C1 segment of cervical spinal cord (tissue), 14 donors: Measurements from ENCODE around the gene PPP2R3B.
"Not testable (repeated sequence)": the region's sequence is repeated elsewhere in the genome, so short reads cannot be mapped to it uniquely, and the experiment has no call there.

Source experiments
- DNase-seq, 14 donors: peaks; one replicate each; lab custom pipeline; 2025; lab: John Stamatoyannopoulos, UW

Gene PPP2R3B

DNA sequence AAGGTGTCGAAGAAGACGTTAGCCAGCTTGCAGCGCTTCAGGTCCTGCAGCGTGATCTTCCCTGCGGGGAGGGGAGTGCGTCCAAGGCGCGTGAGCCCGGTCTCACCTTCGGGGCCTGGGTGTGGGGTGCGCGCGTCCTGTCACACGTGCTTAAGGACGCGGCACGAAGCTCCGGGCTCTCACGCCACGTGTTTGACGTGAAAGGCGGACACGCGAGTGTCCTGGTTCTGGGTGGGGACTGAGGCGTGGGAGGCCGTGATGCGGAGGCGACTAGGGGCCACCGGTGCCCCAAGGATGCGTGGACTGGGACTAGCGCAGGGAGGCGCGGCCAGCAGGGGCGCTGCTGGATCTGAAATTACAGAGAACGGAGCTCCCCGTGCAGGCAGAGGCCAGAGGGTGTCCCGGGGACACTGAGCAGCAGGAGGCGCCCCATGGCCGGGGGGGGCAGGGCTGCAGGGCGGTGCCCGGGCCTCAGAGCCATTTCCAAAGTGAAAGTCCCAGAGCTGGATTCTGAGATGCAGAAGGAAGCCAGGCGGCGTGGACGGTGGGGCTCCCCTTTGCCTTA is 47.8 kb downstream of the PPP2R3B start:
- DNase-seq, result no peak

DNA sequence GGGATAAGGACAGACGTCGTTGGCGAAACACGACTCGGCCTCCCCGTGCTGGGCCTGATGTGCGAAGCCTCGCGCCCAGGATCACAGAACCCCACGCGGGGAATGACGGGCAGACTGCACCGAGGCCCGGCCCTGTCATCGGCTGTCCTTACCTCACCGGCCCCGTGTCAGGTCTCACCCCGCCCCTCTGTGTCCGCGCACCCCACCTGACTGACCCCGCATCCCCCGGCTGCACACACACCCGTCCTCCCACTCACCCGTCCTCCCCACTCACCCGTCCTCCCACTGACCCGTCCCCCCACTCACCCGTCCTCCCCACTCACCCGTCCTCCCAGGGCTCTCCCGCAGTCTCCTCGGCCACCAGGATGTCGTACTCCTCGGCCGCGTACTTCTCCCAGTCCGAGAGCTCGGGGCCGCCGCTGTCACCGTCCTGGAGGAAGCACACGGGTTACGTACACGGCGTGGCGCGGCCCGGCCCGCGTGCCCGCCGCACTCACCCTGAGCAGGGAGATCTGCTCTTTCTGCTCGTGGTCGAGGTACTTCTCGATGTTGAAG is 48.3 kb downstream of the PPP2R3B start:
- no peak for DNase-seq

DNA sequence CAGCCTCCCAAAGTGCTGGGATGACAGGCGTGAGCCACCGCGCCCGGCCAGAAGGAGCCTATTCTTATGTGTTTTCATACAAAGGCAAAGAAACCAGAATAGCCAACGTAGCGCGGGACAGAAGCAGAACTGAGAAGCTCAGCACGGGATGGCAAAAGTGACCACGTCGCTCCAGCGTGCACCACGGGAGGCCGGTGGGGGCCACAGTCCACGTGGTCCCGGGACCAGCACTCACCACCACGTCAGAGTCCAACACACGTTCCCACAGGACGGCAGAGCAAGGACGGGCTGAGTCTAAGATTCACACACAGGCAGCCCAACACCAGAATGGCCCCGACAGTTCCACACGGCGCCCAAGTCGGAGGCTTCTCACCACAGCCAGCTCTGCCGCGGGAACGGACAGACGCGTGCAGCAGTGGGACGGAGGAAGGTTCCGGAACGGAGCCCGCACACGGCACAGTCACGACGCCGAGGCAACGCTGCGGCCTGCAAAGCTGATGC is 49.3 kb downstream of the PPP2R3B start:
- no peak for DNase-seq

DNA sequence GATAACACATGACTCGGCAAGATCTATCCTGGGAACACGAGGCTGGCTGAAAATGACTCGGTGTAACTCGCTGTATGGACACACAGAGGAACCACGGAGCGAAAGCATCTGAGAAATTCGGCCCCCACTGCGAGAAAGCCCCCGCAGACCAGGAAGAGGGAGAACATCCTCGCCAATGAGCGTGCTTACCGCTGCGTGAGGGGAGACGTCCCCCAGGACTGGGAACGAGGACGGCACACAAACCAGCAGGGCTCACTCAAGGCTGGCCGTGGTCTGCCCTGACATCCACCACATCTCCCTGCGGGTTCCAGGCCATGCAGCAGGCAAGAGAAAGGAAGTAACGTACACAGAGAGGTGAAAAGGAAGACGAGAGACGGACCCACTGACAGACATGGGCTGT is 50.5 kb downstream of the PPP2R3B start:
- DNase-seq, result no peak

DNA sequence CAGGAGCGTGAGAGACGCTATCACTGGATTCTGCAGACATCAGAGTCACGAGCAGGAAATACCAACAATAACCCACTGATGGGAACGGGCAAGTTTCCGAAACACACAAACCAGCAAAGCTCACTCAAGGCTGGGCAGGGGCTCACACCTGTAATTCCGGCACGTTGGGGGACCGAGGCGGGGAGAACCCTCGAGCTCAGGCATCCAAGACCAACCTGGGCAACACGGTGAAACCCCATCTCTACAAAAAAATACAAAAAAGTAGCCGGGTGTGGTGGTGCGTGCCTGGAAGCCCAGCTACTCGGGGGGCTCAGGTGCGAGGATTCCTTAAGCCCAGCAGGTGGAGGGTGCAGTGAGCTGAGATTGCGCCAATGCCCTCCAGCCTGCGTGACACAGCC is 51.0 kb downstream of the PPP2R3B start:
- DNase-seq, result no peak

DNA sequence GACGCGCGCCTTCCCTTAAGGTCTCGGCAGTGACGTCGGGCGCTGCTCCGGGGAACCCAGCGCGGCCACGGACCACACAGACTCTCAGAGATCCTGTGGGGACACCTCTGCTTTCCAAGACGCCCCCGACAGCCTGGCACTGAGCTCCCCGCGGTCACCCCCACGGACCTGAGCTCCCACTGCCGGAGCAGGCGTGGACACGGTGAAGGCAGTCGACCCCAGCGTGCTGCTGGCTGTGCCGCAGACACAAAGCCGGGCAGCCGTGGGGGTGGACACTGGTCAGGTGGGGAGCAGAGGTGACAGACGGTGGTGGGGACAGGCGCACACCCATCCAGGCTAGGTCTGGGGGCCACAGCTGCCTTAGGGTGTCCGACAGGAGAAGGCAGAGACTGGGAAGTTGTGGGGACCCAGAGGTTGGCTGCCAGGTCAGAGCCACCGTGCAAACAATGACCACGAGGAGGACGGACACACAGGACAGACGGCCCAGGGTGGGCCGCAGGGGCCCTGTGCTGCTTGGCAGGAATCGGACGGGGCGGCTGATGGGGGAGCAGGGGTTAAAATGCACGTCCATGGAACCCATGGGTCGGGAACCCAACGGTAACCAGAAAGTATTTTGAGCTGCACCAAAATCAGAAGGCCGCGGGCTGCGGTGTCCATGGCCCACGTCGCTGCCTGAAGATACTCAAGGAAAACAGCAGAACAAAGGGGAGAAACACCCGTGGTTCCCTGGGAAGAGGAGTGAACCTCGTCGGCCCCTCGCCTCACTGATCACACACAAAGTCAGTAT is 51.5 kb downstream of the PPP2R3B start:
- no peak for DNase-seq

DNA sequence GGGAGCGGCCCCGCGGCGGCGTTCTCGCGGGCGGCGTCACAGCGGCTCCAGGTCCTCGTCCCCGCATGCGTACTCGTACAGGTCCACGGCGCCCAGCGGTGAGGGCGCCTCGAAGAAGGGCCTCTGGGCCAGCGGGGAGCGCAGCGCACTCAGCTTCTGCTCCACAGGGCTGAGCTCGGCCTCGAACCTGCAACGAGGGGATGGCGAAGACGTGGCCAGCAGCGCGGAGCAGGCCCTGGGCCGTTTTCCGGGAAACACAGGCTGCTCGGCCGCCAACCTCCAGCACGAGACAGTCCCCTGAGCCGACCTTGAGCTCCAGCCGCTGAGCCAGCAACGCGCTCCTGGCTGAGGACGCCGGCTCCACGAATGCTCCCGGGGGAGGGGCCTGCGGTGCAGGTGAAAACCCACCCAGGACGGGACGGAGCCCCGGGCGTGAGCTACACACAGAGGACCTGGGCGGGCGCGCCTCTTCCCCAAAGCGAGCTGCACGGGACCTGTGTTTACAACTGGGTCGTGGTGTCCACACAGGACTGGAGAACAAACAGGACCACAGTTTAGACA is 52.3 kb downstream of the PPP2R3B start:
- DNase-seq, result no peak

DNA sequence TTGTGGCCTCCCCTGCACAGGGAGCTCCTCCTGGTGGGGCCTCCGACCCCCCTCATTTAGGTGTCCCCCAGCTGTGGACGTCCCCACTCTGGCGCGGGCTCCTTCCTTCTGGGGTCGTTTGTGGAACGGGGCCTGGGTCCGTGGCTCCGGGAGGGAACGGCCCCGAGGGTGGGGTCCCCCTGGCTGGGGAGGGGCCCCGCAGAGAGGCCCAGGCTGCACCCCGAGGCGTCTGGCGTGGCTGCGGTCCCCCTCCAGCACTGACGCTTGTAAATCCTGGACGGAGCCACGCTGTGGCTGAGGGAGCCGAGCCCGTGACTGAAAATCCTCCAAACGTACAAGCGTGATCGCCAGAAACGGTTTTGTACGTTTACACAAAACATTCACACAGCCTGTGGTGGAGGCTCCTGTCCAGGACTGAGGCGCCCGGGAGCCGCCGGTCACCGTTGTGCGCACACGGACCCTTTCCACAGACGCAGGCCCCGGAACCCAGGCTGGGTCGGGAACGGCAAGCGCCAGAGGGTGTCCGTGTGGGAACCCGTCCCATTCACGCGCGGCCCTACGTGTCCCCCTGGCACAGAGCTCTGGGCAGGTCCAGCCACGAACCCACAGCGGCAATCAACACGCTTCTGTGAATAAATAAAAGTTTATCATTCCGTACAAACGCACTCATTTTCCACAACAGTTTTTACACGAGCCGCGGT is 52.9 kb downstream of the PPP2R3B start:
- no peak for DNase-seq

DNA sequence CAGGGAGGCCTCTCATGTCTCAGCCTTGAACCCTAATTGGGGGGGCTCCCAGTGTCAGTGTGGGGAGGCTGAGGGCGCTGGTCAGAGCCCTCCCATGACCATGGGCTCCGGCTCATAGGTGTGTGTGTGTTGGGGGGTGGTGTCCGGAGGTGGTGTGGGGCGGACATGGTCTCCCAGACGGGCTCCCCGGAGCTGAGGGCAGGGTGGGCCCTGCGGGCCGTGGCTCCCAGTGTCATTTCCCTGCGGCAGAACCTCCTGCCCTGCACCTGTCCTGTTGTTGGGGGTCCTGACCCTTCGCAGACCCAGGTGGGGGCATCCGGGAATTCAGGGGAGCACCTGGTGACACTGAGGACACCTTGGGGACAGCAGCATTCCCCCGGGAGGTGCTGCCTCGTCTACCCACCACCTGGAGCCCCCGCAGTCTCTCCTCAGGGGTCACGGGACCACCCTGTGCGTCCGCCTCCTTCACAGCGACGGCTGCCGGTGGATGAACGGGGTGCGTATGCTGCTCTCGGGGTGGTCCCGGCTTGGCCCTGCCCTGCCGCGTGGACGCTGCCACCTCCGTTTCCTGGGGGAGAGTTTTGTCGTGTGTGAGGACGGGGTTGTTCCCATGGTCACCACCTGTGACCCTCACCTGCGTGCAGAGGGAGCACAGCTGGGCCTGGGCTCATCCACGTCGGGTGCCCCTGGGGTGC is 53.6 kb downstream of the PPP2R3B start:
- DNase-seq, result no peak

DNA sequence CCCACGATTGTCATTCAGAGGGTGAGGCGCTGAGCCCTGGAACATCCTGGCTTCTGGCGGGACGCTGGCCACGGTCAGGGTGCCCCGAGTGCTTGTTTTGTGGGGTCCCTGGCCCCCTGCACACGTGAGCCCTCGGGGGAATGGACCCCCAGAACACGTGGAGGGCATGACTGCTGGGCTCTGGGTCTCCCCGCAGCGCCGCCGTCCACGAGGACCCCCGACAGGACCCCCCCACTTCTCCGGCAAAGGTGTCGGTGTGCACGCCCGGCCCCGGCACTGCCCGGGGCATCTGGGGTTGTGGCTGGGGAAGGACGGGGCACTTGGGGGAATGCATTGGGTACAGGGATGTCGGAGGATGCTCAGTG is 54.2 kb downstream of the PPP2R3B start:
- no peak for DNase-seq

DNA sequence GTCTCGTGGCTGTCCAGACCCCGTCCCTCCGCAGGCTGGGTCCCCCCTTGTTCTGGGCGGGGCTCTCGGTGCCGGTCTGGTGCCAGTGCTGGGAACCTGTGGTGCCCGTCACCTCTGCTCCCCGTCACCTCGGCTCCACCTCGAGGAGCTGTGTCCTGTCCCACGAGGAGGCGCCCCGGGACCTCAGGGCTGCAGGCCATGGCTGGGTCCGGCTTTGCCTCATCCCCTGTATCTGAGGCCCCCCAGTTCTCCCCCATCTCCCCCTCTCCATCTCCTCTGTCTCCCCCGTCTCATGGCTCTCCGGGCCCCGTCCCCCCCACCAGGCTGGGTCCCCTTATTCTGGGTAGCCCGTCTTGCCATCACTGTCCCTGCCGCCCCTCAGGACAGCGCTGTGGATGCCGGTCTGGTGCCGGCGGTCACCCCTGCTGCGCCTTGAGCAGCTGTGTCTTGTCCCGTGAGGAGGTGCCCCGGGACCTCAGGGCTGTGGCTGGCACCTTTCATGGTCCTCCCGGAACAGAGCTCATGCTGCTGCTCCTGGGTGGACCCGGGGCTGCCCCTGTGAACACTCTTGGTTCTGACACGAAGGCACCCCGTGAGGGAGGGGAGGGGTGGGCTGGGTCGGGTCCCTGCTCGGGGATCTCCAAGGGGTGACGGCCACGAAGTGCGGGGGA is 54.7 kb downstream of the PPP2R3B start:
- no peak for DNase-seq

DNA sequence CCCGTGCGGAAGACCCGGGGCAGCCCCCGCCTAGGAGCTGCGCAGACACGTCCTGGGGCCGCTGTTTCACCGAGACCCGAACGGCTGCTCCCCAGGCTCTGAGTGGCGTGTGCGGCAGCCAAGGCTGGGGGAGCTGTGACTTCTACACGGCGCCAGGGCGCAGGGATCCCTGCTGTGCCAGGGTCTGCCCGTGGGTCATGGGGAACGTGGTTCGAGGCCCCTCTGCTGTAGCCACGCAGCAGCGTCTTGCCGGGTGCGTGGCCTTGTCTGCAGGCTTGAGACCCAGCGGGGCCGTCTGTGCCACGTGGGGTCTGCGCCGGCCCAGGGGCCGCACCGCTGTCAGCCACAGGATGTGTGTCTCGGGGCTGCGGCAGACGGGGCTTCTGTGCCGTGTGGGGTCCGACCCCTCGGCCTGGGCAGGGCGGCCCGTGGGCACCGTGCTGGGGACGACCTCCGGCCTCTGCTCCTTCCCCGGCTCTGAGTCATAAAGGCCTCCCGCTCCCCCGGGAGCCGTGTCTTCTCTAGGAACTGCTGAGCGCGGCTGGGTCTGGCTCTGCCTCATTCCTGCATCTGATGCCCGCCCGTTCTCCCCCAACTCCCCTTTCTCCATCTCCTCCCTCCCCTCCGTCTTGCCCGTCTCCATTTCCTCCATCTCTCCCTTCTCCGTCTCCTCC is 55.4 kb downstream of the PPP2R3B start:
- DNase-seq, result peak in 1 of 14 donors; percentile 6

DNA sequence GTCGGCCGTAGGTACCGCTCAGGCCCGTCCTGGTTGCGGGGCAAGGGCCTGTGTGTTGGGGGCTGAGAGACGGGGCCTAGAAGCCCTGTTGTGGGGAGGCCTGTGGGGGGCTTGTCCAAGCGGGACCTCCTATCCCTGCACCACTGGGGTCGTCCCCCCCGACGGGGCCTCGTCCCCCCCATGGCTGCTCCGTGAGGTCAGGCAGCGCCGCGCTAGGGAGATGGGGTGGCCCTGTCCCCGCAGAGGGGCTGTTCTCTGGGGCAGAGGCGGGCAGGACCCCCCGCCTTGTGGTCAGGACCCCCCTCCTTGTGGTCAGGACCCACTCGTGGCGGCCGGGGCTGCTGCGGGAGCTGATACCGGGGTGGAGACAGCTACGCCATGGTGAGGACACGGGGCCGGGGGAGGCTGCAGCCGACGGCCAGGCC is 56.0 kb downstream of the PPP2R3B start:
- DNase-seq, result no peak

DNA sequence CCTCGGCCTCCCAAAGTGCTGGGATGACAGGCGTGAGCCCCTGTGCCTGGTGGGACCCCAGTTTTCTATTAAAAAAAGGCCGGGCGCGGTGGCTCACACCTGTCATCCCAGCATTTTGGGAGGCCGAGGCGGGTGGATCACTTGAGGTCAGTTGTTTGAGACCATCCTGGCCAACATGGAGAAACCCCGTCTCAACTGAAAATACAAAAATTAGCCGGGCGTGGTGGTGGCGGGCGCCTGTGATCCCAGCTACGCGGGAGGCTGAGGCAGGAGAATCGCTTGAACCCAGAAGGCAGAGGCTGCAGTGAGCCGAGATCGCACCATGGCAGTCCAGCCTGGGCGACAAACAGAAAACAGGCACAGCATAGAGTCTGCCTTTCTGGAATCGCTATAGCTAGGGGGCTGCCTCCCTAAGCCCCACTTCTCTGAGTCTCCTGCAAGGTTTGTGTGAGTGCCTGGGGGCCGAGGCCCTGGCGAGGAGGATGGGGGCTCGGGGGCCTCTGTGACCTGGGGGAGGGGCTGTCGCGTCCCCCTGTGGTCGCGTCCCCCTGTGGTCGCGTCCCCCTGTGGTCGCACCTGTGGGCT is 56.5 kb downstream of the PPP2R3B start:
- not testable (repeated sequence) for DNase-seq

DNA sequence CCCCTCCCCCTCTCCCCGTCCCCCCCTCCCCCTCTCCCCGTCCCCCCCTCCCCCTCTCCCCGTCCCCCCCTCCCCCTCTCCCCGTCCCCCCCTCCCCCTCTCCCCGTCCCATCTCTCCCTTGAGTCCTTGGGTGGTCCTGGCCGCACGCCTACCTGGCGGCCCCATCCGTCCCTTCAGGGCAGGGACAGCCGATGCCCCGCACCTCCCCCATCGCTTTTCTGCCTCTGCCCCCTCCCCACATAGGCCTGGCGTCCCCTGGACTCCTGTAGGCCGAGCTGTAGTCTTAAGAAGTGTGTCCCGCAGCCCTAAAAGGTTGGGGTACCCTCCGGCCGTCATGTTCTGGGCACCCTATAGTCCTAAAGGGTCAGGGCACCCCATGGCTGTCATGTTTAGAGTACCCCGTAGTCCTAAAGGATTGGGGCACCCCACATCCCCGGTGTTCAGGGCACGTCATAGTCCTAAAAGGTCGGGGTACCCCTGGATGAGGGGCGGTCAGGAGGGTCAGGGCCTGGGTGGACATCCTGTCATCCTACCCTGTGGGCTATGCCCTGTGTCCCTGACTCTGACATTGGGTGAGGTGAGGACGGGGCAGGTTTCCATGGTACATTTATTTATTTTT is 57.3 kb downstream of the PPP2R3B start:
- no peak for DNase-seq

DNA sequence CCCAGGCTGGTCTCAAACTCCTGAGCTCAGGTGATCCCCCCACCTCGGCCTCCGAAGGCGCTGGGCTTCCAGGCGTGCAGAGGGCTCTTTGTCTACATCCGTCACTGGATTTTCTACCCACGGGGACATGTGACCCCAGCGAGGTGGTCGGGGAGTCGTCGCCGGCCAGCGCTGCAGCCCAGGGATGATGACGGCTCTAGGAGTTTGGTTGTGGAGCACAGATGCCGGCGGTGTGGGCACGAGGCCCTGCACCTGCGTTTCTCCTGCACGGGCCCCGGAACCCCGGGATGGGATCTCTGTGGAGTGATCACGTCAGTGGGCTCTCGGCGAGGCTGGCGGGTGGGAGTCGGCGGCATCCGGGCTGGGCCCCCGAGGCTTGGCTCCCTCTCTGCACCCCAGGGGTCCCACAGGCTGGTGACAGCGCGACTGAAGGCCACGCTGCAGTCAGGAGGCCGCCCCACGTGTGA is 59.0 kb downstream of the PPP2R3B start:
- DNase-seq, result no peak

DNA sequence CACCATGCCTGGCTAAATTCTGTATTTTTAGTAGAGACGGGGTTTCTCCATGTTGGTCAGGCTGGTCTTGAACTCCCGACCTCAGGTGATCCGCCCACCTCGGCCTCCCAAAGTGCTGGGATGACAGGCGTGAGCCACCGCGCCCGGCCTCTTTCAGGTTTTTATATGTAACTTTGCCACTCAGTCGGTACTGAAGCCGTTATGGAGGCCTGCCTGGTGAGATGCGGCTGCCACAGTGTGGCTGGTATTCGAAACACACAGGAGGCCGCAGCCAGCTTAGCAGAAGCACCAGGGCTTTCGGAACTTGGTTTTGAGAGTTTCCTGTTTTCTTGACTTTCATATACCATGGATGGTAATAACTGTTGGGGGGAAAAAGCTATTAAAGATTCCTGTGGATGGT is 62.0 kb downstream of the PPP2R3B start:
- not testable (repeated sequence) for DNase-seq

DNA sequence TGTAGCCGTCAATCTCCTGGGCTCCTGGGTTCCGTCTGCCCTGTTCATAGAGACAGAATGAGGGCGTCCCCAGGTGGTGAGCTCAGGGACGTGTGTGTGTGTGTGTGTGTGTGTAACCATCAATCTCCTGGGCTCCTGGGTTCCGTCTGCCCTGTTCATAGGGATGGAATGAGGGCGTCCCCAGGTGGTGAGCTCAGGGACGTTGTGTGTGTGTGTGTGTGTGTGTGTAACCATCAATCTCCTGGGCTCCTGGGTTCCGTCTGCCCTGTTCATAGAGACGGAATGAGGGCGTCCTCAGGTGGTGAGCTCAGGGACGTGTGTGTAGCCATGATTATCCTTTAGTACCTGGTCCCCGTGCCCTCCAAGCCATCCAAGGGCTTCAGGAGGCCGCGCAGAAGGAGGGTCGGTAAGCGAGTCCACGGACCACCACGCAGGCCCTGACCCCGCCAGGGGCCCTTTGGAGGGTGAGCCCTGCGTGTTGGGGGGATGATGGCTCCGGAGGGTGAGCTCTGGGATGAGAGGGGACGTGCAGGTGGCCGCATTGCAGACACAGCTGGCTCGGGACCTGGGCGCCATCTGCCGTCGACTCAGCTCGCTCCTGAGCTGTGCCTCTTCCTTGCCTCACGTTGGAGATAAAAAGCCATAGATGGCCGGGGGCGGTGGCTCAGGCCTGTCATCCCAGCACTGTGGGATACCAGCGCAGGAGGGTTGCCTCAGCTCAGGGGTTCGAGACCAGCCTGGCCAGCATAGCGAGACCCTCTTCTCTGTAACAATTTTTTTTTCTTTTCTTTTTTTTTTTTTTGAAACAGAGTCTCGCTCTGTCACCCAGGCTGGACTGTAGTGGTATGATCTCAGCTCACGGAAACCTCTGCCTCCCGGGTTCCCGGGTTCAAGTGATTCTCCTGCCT is 62.7 kb downstream of the PPP2R3B start:
- no peak for DNase-seq
